T-cell (primary cell): ENCODE measurements around the gene MRPL14. TPM values are rescaled to one million over a fixed set of nuclear protein-coding genes. Genes with fewer than 3 reads are reported as not detected.
A peak's percentile ranks its signal among the peaks of the same experiment; 100 is the strongest.

ENCODE experiments used
- ATAC-seq, 4 experiments: fragments of 200-7000 bp in 3 of 4; fragments of 150-1000 bp in 1 of 4; cut with Tn5 transposase; replicated peaks in 1 of 4; 1 replicate in 3 of 4; 2 replicates in 1 of 4; pipeline ENCODE4 v1.10.0; 2021; ENCODE audit warnings: moderate library complexity in 3 of 4, mild to moderate bottlenecking in 2 of 4, moderate number of reproducible peaks in 1 of 4
- CTCF ChIA-PET, 2 donors: fragments of 300-600 bp; sonication (Branson Sonifier 250); formaldehyde crosslinking; loops; one replicate each; lab custom pipeline; 2022; ENCODE audit warnings: antibody characterized with exemption in 2 of 2; lab: Charles Lee
- POLR2A ChIA-PET, 2 donors: fragments of 300-600 bp; sonication (Branson Sonifier 250); formaldehyde crosslinking; loops; one replicate each; lab custom pipeline; 2022; ENCODE audit warnings: antibody characterized with exemption in 2 of 2; lab: Charles Lee
- DNase-seq, 35 experiments: peaks; one replicate each; pipeline versions ENCODE4 v3.0.0 to v3.0.0-alpha.2; 2013 to 2023
- H3K27ac ChIP-seq: one replicate; pipeline ENCODE4 v1.5.1; 2013; ENCODE audit warnings: low read length
- H3K27me3 ChIP-seq, 2 experiments: replicated peaks in 1 of 2; 1 replicate in 1 of 2; 2 replicates in 1 of 2; pipeline versions ENCODE4 v1.6.1 to v1.7.0; 2013; ENCODE audit warnings: low read length in 1 of 2, mixed read lengths in 1 of 2; ENCODE audit not compliant: control insufficient read depth in 2 of 2, insufficient read depth in 2 of 2; ENCODE audit errors: extremely low read depth in 1 of 2
- H3K36me3 ChIP-seq, 2 donors: 1 replicate in 1 of 2; 2 replicates in 1 of 2; pipeline versions ENCODE4 v1.6.1 to v1.7.0; 2013; ENCODE audit warnings: low read length in 1 of 2; ENCODE audit not compliant: control insufficient read depth in 2 of 2, insufficient read depth in 1 of 2; ENCODE audit errors: extremely low read depth in 1 of 2
- H3K4me1 ChIP-seq, 2 experiments: 1 replicate in 1 of 2; 2 replicates in 1 of 2; pipeline versions ENCODE4 v1.6.1 to v1.7.0; 2013; ENCODE audit warnings: low read length in 2 of 2, mixed read lengths in 1 of 2; ENCODE audit not compliant: insufficient read depth in 2 of 2, control insufficient read depth in 1 of 2; ENCODE audit errors: extremely low read depth in 1 of 2
- H3K4me3 ChIP-seq, 2 donors: 1 replicate in 1 of 2; 2 replicates in 1 of 2; pipeline versions ENCODE4 v1.5.1 to v1.7.0; 2013; ENCODE audit warnings: mild to moderate bottlenecking in 2 of 2, low read length in 1 of 2, moderate library complexity in 1 of 2; ENCODE audit not compliant: control insufficient read depth in 1 of 2; ENCODE audit errors: extremely low read depth in 1 of 2
- H3K9me3 ChIP-seq: 2 replicates; pipeline ENCODE4 v1.7.0; 2013
- H3K27ac Mint-ChIP-seq, 2 donors: one replicate each; pipeline ENCODE4 v1.8.0; 2020 to 2021; ENCODE audit warnings: mild to moderate bottlenecking in 2 of 2, mixed read lengths in 2 of 2
- H3K27me3 Mint-ChIP-seq, 2 donors: one replicate each; pipeline ENCODE4 v1.8.0; 2021 to 2022; ENCODE audit warnings: mixed read lengths in 2 of 2
- H3K36me3 Mint-ChIP-seq: one replicate; pipeline ENCODE4 v1.8.0; 2021; ENCODE audit warnings: mixed read lengths
- H3K4me1 Mint-ChIP-seq, 3 donors: one replicate each; pipeline ENCODE4 v1.8.0; 2020 to 2022; ENCODE audit warnings: mixed read lengths in 3 of 3, mild to moderate bottlenecking in 1 of 3
- H3K4me3 Mint-ChIP-seq, 3 donors: one replicate each; pipeline ENCODE4 v1.8.0; 2020 to 2022; ENCODE audit warnings: mild to moderate bottlenecking in 3 of 3, mixed read lengths in 3 of 3, moderate library complexity in 3 of 3
- H3K9me3 Mint-ChIP-seq, 3 donors: one replicate each; pipeline ENCODE4 v1.8.0; 2020 to 2022; ENCODE audit warnings: mixed read lengths in 3 of 3
- WGBS: methylation state at CpG from one replicate; pipeline ENCODE4 v1.1.5; 2013; ENCODE audit warnings: missing lambda C conversion rate; ENCODE audit not compliant: insufficient coverage; 5-methylcytosine and 5-hydroxymethylcytosine counted together
- total RNA-seq, 35 experiments: library from RNA in 6 of 35; stranded (reverse) in 6 of 35; fragments of 120-200 nt in 1 of 35; gene quantifications; one replicate each; pipeline versions ENCODE4 v1.2.1 to v1.2.4 and lab custom pipeline; 2013 to 2026

MRPL14 gene
- total RNA-seq, 5 donors from 2014 or later (not counting 1 experiment from before 2014, with no cell fraction given), result 12.0 to 24.2 (median 22.3) TPM

DNA sequence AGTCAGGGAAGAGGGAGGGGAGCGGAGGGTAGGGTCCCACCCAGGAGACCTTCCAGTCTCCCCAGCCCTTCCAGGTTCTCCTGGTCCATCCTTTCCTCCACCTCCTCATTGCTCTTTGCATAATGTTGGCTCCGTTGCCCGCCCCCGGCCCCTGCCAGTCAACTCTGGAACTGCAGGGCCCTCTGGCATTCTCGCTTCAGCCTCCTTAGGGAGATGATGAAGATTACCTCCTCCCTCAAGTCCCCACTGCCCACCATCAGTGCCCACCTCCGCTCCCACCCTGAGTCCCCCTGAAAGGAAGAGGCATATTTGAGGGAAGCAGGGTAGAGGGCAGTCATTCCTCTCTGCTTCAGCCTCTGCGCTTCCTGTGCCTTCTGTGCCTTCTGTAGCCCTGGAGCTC is 8.6 kb upstream of the MRPL14 start:
- no peak overlapping the region for H3K27ac ChIP-seq
- DNase-seq, result no peak
- no peak overlapping the region for H3K4me3 Mint-ChIP-seq
- CTCF ChIA-PET, result no interaction called here
- no peak for ATAC-seq
- WGBS, result 100% methylated on average over 1 of the region's 7 CpGs
- H3K27me3 ChIP-seq, result no peaks in the 10 kb centered on the region
- no peaks in the 10 kb centered on the region for H3K27me3 Mint-ChIP-seq
- no peaks in the 10 kb centered on the region for H3K9me3 Mint-ChIP-seq
- peaks cover 0 to 7% of the 10 kb centered on the region in 2 experiments for H3K4me1 ChIP-seq
- no peak overlapping the region for H3K4me3 ChIP-seq
- peaks cover 17 to 19% (median 18%) of the 10 kb centered on the region in 3 donors for H3K4me1 Mint-ChIP-seq
- peaks cover 3 to 32% of the 10 kb centered on the region in 2 donors for H3K36me3 ChIP-seq
- H3K9me3 ChIP-seq, result no peaks in the 10 kb centered on the region
- peaks cover 32% of the 10 kb centered on the region for H3K36me3 Mint-ChIP-seq
- H3K27ac Mint-ChIP-seq, result no peak overlapping the region
- POLR2A ChIA-PET, result no interaction called here

DNA sequence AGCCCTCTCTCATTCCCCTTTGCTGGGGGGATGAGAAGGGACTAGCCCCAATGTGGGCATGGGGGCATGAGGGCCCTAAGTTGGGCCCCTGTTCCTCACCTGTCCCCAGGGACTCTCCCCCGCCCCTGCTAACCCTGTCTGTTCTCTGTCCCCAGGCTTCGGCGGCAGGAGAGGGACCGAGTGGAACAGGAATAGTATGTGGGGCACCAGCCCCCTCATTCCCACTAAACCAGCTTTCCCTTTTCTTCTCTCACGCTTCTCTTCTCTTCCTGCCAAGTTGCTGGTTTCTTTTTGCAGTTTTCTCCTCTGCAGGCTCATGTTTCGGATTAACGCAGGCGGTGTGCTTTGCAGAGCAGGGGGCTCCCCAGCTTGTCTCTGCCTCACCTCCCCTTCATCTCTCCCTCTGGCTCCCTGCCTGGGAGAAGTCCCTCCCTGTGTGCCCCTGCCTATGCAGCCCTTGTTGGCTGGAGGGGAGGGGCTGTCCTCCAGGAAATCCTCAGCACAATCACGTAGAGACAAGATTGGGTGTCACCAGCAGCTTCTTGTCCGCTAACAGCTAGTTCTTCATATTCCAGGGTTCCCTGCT is 8.0 kb upstream of the MRPL14 start:
- H3K27ac ChIP-seq, result no peak overlapping the region
- no peaks in the 10 kb centered on the region for H3K9me3 Mint-ChIP-seq
- no peaks in the 10 kb centered on the region for H3K27me3 ChIP-seq
- peaks cover 0 to 7% of the 10 kb centered on the region in 2 experiments for H3K4me1 ChIP-seq
- H3K27me3 Mint-ChIP-seq, result no peaks in the 10 kb centered on the region
- no peak overlapping the region for H3K4me3 Mint-ChIP-seq
- H3K4me3 ChIP-seq, result no peak overlapping the region
- peaks cover 3 to 26% of the 10 kb centered on the region in 2 donors for H3K36me3 ChIP-seq
- ChIA-PET CTCF (no interaction called here), POLR2A (no interaction called here)
- H3K9me3 ChIP-seq, result no peaks in the 10 kb centered on the region
- WGBS, result 86% methylated on average over 6 of the region's 10 CpGs
- DNase-seq (no peak), ATAC-seq (no peak)
- peaks cover 17 to 19% (median 18%) of the 10 kb centered on the region in 3 donors for H3K4me1 Mint-ChIP-seq
- peaks cover 26% of the 10 kb centered on the region for H3K36me3 Mint-ChIP-seq
- no peak overlapping the region for H3K27ac Mint-ChIP-seq

DNA sequence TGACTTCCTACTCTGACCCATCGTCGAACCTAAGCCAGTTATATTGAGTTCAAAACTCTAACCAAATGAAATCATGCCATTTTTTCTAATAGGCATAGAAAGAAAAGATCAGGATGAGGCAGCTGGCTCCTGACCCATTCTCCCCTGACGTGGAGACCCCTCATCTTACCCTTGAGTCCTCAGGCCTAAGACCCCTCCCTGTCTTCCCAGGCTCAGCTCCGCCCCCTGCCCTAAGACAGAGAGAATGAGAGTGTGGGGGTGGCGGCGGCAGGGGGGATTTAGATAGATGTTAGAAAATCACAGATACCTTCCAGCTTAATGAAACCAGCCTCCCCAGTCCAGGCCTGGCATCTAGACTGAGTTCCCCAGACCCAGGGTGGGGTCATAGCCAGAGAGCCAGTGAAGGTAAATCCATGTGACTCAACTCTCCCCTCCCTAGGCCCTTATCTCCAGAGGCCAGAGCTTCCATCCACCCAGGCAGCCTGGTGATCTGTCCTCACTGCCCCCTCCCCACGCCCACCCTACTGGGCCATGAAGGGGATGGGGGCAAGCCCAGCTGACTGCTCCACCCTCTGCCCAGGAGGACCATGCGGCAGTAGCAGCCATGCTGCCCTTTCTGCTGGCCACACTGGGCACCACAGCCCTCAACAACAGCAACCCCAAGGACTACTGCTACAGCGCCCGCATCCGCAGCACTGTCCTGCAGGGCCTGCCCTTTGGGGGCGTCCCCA is 6.9 kb upstream of the MRPL14 start:
- 87% methylated on average over 6 of the region's 12 CpGs for WGBS
- Mint-ChIP-seq H3K27ac (no peak overlapping the region), H3K4me1 (peaks cover 24 to 25% (median 24%) of the 10 kb centered on the region in 3 donors), H3K27me3 (no peaks in the 10 kb centered on the region), H3K36me3 (peaks cover 17% of the 10 kb centered on the region), H3K4me3 (no peak overlapping the region), H3K9me3 (no peaks in the 10 kb centered on the region)
- no peak overlapping the region for H3K27ac ChIP-seq
- CTCF ChIA-PET, result no interaction called here
- DNase-seq (no peak), ATAC-seq (peak in 1 of 4 experiments; percentile 18)
- H3K27me3 ChIP-seq, result no peaks in the 10 kb centered on the region
- peaks cover 0 to 7% of the 10 kb centered on the region in 2 experiments for H3K4me1 ChIP-seq
- H3K4me3 ChIP-seq, result no peak overlapping the region
- POLR2A ChIA-PET, result no interaction called here
- peaks cover 3 to 19% of the 10 kb centered on the region in 2 donors for H3K36me3 ChIP-seq
- no peaks in the 10 kb centered on the region for H3K9me3 ChIP-seq

DNA sequence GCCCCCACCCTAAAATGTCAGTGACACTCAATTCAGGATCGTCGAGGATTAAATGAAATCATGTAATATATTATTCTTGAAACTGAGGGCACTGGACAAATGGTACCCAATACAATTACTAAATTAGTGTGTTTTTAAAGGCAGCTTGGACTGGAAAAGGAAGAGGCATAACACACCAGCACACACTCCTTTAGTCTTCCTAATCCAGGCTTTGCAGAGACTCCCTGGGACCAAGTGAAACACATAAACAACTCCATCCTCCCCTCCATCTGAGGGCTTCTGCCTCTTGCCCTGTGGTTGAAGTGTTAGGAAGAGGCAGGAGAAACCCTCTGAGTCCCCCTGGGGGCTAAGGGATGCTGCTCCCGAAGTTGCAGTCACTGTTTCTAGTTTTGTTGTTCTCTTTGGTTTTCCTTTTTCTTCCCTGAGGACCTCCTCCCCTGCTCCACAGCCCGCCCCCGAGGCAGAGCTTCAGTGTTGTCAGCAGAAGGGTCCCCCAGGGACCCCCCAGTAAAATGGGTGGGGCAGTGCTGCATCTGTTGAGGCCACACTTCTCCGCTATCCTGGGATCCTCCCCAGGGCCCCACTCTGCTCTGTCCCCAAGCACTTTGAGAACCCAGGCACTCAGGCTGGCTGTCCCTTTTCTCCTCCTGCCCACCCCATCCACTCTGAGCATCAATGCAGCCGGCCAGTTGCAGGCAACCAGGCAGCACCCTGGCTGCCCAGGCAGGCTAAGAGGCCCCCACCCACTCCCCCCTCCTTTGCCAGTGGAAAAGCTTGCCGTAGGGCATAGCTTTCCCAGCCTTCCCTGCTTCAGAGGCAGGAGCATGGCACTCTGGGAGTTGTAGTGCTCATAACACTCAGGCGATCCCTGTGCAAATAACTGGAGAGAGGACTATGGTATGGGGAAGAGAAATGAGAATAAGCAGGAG is 6.0 kb upstream of the MRPL14 start:
- H3K9me3 Mint-ChIP-seq, result no peaks in the 10 kb centered on the region
- H3K27ac Mint-ChIP-seq, result no peak overlapping the region
- peaks cover 29 to 31% (median 29%) of the 10 kb centered on the region in 3 donors for H3K4me1 Mint-ChIP-seq
- H3K27me3 ChIP-seq, result no peaks in the 10 kb centered on the region
- H3K36me3 ChIP-seq, result peaks cover 3 to 19% of the 10 kb centered on the region in 2 donors
- H3K4me3 Mint-ChIP-seq, result no peak overlapping the region
- no peak overlapping the region for H3K4me3 ChIP-seq
- peaks cover 0 to 13% of the 10 kb centered on the region in 2 experiments for H3K4me1 ChIP-seq
- peaks cover 17% of the 10 kb centered on the region for H3K36me3 Mint-ChIP-seq
- WGBS, result 65% methylated on average over 5 of the region's 9 CpGs
- ATAC-seq (peak in 2 of 4 experiments; percentile 13 to 42), DNase-seq (no peak)
- ChIA-PET POLR2A (no interaction called here), CTCF (interaction anchor here in 1 of 2 donors (0.6 kb wide), 1 partner anchor 328 kb away, joined by 3 read pairs; no protein-coding TSS in a partner anchor)
- no peaks in the 10 kb centered on the region for H3K27me3 Mint-ChIP-seq
- H3K9me3 ChIP-seq, result no peaks in the 10 kb centered on the region
- no peak overlapping the region for H3K27ac ChIP-seq

DNA sequence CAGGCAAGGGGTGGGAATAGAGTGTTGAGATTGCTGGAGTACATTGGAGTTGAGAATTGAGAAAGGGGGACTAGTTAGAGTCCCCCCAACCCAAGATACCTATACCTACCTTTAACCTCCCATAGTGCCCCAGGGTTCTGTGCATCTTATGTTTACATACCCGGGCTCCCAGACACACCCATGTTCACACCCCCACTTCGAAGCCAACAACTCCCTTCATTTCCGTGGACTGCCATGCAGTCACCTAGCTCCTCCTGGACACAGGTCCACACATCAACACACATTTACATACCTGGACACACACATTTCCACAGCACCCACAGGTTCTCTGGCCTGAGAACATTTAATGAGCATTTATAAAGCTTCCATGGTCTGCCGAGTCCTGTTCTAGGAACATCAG is 5.2 kb upstream of the MRPL14 start:
- 87% methylated on average over 4 of the region's 4 CpGs for WGBS
- POLR2A ChIA-PET, result no interaction called here
- no peak for ATAC-seq
- H3K9me3 ChIP-seq, result no peaks in the 10 kb centered on the region
- Mint-ChIP-seq H3K9me3 (no peaks in the 10 kb centered on the region), H3K4me1 (peaks cover 29 to 32% (median 30%) of the 10 kb centered on the region in 3 donors), H3K27me3 (no peaks in the 10 kb centered on the region), H3K36me3 (peaks cover 17% of the 10 kb centered on the region), H3K27ac (no peak overlapping the region), H3K4me3 (no peak overlapping the region)
- no peak overlapping the region for H3K27ac ChIP-seq
- CTCF ChIA-PET, result interaction anchor here in 1 of 2 donors (0.6 to 1.2 kb wide), 2 partner anchors 327 to 363 kb away, joined by 3 read pairs; partner anchors contain the start of gene VEGFA
- H3K36me3 ChIP-seq, result peaks cover 3 to 19% of the 10 kb centered on the region in 2 donors
- no peak for DNase-seq
- H3K27me3 ChIP-seq, result no peaks in the 10 kb centered on the region
- H3K4me1 ChIP-seq, result peaks cover 0 to 17% of the 10 kb centered on the region in 2 experiments
- H3K4me3 ChIP-seq, result no peak overlapping the region

DNA sequence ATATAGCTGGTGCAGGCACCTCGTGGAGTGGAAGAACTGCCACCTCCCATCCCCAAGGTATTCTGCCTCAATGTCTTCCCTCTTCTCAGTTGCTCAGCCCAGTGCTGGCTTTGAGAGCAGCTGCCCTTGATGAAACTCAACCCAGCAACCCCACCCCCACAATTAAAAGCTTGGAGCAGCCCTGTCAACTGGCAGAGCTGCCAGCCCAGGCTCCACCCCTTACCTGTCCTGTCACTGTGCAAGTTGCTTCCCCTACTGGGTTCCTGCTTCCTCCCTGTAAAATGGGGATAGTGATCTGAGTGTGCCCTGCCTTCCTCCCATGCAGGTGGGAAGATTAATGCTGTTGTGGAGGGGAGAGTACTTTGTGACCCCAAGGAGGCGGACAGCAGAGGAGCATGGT is 4.6 kb upstream of the MRPL14 start:
- peaks cover 14% of the 10 kb centered on the region for H3K36me3 Mint-ChIP-seq
- no peak overlapping the region for H3K27ac Mint-ChIP-seq
- no peaks in the 10 kb centered on the region for H3K27me3 ChIP-seq
- H3K4me3 ChIP-seq, result no peak overlapping the region
- H3K9me3 Mint-ChIP-seq, result no peaks in the 10 kb centered on the region
- no peaks in the 10 kb centered on the region for H3K9me3 ChIP-seq
- H3K27me3 Mint-ChIP-seq, result no peaks in the 10 kb centered on the region
- H3K4me1 Mint-ChIP-seq, result peaks cover 29 to 32% (median 30%) of the 10 kb centered on the region in 3 donors
- ATAC-seq (no peak), DNase-seq (no peak)
- no peak overlapping the region for H3K27ac ChIP-seq
- ChIA-PET CTCF (interaction anchor here in 1 of 2 donors (0.6 to 1.6 kb wide), 4 partner anchors 14 to 363 kb away, joined by 3 to 4 read pairs (median 4); partner anchors contain the start of gene VEGFA), POLR2A (interaction anchor here in 1 of 2 donors (0.6 to 1.1 kb wide), 2 partner anchors 9 to 1089 kb away, joined by 4 read pairs; no protein-coding TSS in a partner anchor)
- WGBS, result 100% methylated on average over 1 of the region's 2 CpGs
- peaks cover 0 to 16% of the 10 kb centered on the region in 2 donors for H3K36me3 ChIP-seq
- peaks cover 0 to 17% of the 10 kb centered on the region in 2 experiments for H3K4me1 ChIP-seq
- H3K4me3 Mint-ChIP-seq, result no peak overlapping the region
